AG10803 (cell line): ENCODE results near the gene WWOX.

Source experiments
- DNase-seq: peaks from one replicate; pipeline ENCODE4 v3.0.0; 2010; ENCODE audit warnings: low read depth
- H3K4me3 ChIP-seq: 2 replicates; pipeline ENCODE4 v1.5.1; 2011; ENCODE audit warnings: mild to moderate bottlenecking, low read length, control low read depth
- TF ChIP-seq, protein P1 (sequence below): conservative IDR thresholded peaks from 2 replicates; pipeline ENCODE4 v1.5.1; 2011; ENCODE audit warnings: mild to moderate bottlenecking, low read length, control low read depth, inconsistent platforms

Gene WWOX

DNA sequence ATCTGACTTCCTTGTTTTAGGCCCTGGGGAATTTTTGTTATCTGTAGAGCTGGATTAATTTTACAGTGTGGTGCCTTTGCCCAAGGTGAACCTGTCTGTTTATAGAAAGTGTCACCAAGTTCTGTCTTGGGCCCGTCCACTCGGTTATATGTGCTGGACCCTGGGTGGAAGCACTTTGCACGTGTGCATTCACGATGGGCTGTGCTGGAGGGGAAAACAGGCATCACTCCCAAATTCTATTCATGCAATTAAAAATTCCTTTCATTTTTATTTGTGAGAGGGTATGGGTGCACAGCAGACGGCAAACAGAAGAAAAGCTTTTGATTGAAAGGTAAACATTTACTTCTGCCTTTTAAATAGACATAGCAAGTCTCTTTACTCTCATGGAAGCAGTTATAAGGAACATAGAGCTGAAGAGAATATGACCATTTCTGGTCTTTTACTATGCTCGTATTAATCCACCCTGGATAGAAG, 101.2 kb downstream of the WWOX start:
- TF ChIP-seq, protein P1, sequence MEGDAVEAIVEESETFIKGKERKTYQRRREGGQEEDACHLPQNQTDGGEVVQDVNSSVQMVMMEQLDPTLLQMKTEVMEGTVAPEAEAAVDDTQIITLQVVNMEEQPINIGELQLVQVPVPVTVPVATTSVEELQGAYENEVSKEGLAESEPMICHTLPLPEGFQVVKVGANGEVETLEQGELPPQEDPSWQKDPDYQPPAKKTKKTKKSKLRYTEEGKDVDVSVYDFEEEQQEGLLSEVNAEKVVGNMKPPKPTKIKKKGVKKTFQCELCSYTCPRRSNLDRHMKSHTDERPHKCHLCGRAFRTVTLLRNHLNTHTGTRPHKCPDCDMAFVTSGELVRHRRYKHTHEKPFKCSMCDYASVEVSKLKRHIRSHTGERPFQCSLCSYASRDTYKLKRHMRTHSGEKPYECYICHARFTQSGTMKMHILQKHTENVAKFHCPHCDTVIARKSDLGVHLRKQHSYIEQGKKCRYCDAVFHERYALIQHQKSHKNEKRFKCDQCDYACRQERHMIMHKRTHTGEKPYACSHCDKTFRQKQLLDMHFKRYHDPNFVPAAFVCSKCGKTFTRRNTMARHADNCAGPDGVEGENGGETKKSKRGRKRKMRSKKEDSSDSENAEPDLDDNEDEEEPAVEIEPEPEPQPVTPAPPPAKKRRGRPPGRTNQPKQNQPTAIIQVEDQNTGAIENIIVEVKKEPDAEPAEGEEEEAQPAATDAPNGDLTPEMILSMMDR: no peak
- H3K4me3 ChIP-seq: no peak overlapping the region
- no peak for DNase-seq

DNA sequence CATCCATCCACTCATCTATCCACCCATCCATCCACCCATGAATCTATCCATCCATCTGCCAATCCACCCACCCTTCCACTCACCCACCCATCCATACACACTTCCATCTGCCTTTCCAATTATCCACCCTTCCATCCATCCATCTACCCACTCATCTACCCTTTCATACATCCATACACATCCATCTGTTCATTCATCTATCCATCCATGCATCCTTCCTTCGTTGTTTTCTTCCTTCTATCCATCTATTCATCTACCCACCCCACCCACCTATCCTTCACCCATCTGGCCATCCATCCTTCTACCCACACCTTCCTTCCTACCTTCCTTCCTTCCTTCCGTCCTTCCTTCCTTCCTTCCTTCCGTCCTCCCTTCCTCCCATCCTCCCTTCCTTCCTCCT, 106.1 kb downstream of the WWOX start:
- TF ChIP-seq, protein P1: no peak
- DNase-seq: no peak
- no peak overlapping the region for H3K4me3 ChIP-seq

DNA sequence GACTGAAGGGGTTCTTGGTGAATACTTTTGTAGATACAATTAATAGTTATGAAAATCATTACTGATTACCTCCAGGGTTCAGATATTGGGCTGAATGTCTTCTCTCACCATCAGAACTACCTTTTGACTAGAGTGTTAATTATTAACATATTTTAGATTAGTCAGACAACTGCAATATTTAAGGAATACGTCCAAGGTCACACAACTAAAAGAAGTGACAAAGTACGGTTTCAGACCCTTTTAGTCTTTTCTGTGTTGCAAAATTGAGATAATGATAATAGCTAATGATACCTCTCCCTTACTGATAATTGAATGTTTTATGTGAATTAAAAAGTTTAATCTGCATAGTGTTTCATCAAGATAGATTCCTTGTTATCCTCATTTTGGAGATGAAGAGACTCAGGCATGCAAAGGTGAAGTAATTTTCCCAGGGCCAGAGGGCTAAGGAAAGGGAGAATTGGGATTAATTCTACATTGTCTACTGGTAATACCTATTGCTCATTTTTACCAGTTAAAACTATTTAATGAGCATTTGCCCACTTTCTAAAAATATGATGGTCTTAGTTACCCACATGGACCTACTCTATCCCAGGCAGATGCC, 107.3 kb downstream of the WWOX start:
- DNase-seq: no peak
- TF ChIP-seq, protein P1: no peak
- no peak overlapping the region for H3K4me3 ChIP-seq

GRCh38 chr16:78209951-78210661, 110.7 kb downstream of the WWOX start:
- DNase-seq: no peak
- no peak overlapping the region for H3K4me3 ChIP-seq
- TF ChIP-seq, protein P1: no peak

GRCh38 chr16:78211020-78211599, 111.7 kb downstream of the WWOX start:
- TF ChIP-seq, protein P1: no peak
- no peak for DNase-seq
- H3K4me3 ChIP-seq: no peak overlapping the region

GRCh38 chr16:78211946-78212345, 112.5 kb downstream of the WWOX start:
- TF ChIP-seq, protein P1: no peak
- no peak overlapping the region for H3K4me3 ChIP-seq
- DNase-seq: no peak

GRCh38 chr16:78212674-78213073, 113.2 kb downstream of the WWOX start:
- TF ChIP-seq, protein P1: no peak
- no peak for DNase-seq
- H3K4me3 ChIP-seq: no peak overlapping the region
